Measurements from ENCODE around the gene AGBL4. TPM values are rescaled to one million over a fixed set of nuclear protein-coding genes. Genes with fewer than 3 reads are reported as not detected.

The AGBL4 gene
- polyA plus RNA-seq, 3 donors, result 0.05 TPM; not detected in 2

- H4K20me1 ChIP-seq (ENCODE audit: insufficient read depth, low read length), result no peaks in the 10 kb centered on the region
- Mint-ChIP-seq H3K36me3 (no peaks in the 10 kb centered on the region), H3K4me1 (no peaks in the 10 kb centered on the region), H3K27me3 (ENCODE audit: low read depth in 3 of 3) (no peaks in the 10 kb centered on the region), H3K4me3 (no peak overlapping the region), H3K27ac (no peak overlapping the region), H3K9me3 (peaks cover 0 to 3% (median 0%) of the 10 kb centered on the region in 7 donors)
- H3K79me2 ChIP-seq (ENCODE audit: insufficient read depth, low read length), result no peaks in the 10 kb centered on the region
- WGBS (ENCODE audit: insufficient coverage), result no CpG with 5 or more reads among the region's 1 CpG
- no peak overlapping the region for H2AFZ ChIP-seq (ENCODE audit: insufficient read depth, low read depth, low read length, poor library complexity, severe bottlenecking)
- H3K9me3 ChIP-seq (replicated peaks in 1 of 2; ENCODE audit: control insufficient read depth in 1 of 2, insufficient read depth in 1 of 2, low read length in 2 of 2), result no peaks in the 10 kb centered on the region
- no peaks in the 10 kb centered on the region for H3K27me3 ChIP-seq (ENCODE audit: control insufficient read depth in 2 of 2, insufficient read depth in 2 of 2, low read length in 2 of 2)
- H3K4me3 ChIP-seq (replicated peaks in 1 of 3; ENCODE audit: low read depth in 2 of 3, low read length in 3 of 3), result no peak overlapping the region
- no peak overlapping the region for H3K9ac ChIP-seq (ENCODE audit: insufficient read depth, low read length, poor library complexity, severe bottlenecking)
- H3K36me3 ChIP-seq (replicated peaks in 1 of 2; ENCODE audit: control insufficient read depth in 1 of 2, insufficient read depth in 2 of 2, low read length in 2 of 2), result no peaks in the 10 kb centered on the region
- H3K4me1 ChIP-seq (ENCODE audit: control insufficient read depth in 1 of 2, insufficient read depth in 2 of 2, low read length in 2 of 2), result no peaks in the 10 kb centered on the region
- H3K27ac ChIP-seq (ENCODE audit: low read depth in 1 of 2, low read length in 2 of 2), result no peak overlapping the region
- no peak for DNase-seq
- no peak overlapping the region for H3K4me2 ChIP-seq (replicated peaks; ENCODE audit: extremely low read depth, low read length, poor library complexity, severe bottlenecking)
- intact Hi-C loops (cut with micrococcal nuclease), result no loop called here
- TF ChIP-seq CTCF (IDR thresholded peaks at IDR 0.05), result no peak
Measured at GRCh38 chr1:49416758-49417157, 607.0 kb downstream of the AGBL4 start.

- intact Hi-C loops (cut with micrococcal nuclease), result no loop called here
- 100% methylated on average over 1 of the region's 2 CpGs for WGBS (ENCODE audit: insufficient coverage)
Measured at GRCh38 chr1:49408346-49408745, 615.4 kb downstream of the AGBL4 start.

More at GRCh38 chr1:49408346-49408745, 615.4 kb downstream of the AGBL4 start:
- Histone ChIP-seq H3K27me3 (ENCODE audit: control insufficient read depth in 2 of 2, insufficient read depth in 2 of 2, low read length in 2 of 2) (no peaks in the 10 kb centered on the region), H4K20me1 (ENCODE audit: insufficient read depth, low read length) (no peaks in the 10 kb centered on the region), H3K27ac (ENCODE audit: low read depth in 1 of 2, low read length in 2 of 2) (no peak overlapping the region), H2AFZ (ENCODE audit: insufficient read depth, low read depth, low read length, poor library complexity, severe bottlenecking) (no peak overlapping the region), H3K4me2 (replicated peaks; ENCODE audit: extremely low read depth, low read length, poor library complexity, severe bottlenecking) (no peak overlapping the region), H3K4me1 (ENCODE audit: control insufficient read depth in 1 of 2, insufficient read depth in 2 of 2, low read length in 2 of 2) (no peaks in the 10 kb centered on the region), H3K36me3 (replicated peaks in 1 of 2; ENCODE audit: control insufficient read depth in 1 of 2, insufficient read depth in 2 of 2, low read length in 2 of 2) (no peaks in the 10 kb centered on the region), H3K79me2 (ENCODE audit: insufficient read depth, low read length) (no peaks in the 10 kb centered on the region), H3K9me3 (replicated peaks in 1 of 2; ENCODE audit: control insufficient read depth in 1 of 2, insufficient read depth in 1 of 2, low read length in 2 of 2) (no peaks in the 10 kb centered on the region), H3K4me3 (replicated peaks in 1 of 3; ENCODE audit: low read depth in 2 of 3, low read length in 3 of 3) (no peak overlapping the region), H3K9ac (ENCODE audit: insufficient read depth, low read length, poor library complexity, severe bottlenecking) (no peak overlapping the region)
- Mint-ChIP-seq H3K9me3 (peaks cover 0 to 7% (median 4%) of the 10 kb centered on the region in 7 donors), H3K4me1 (no peaks in the 10 kb centered on the region), H3K36me3 (no peaks in the 10 kb centered on the region), H3K27ac (no peak overlapping the region), H3K4me3 (no peak overlapping the region), H3K27me3 (ENCODE audit: low read depth in 3 of 3) (peaks cover 0 to 2% (median 0%) of the 10 kb centered on the region in 3 donors)
- TF ChIP-seq CTCF (IDR thresholded peaks at IDR 0.05), result no peak
- DNase-seq, result no peak
